ENCODE measurements around the gene MPP2.
"Not testable (repeated sequence)": the region's sequence is repeated elsewhere in the genome, so short reads cannot be mapped to it uniquely, and the experiment has no call there.

GRCh38 chr17:43869031-43869430 lies 38.3 kb downstream of the MPP2 start:
- TF ChIP-seq CTCF (IDR thresholded peaks at IDR 0.05; ENCODE audit: extremely low read depth in 1 of 2, insufficient read depth in 1 of 2, low read depth in 1 of 2, low read length in 2 of 2); MAX (IDR thresholded peaks at IDR 0.05; ENCODE audit: insufficient read depth, insufficient read length); EZH2 (IDR thresholded peaks at IDR 0.05; ENCODE audit: borderline replicate concordance, low read depth, low read length, severe bottlenecking); MYC (IDR thresholded peaks at IDR 0.05; ENCODE audit: low read depth, low read length); POLR2A (IDR thresholded peaks at IDR 0.05; ENCODE audit: low read depth, low read length); JUN (IDR thresholded peaks at IDR 0.05; ENCODE audit: borderline replicate concordance, insufficient read depth, insufficient read length, low read depth); POLR2AphosphoS5 (IDR thresholded peaks at IDR 0.05; ENCODE audit: insufficient read depth, low read depth, low read length); GATA2 (IDR thresholded peaks at IDR 0.05; ENCODE audit: insufficient read depth, insufficient read length, low read depth, low read length): not testable (repeated sequence)
